Gastroesophageal sphincter (tissue), 4 donors: ENCODE measurements around the gene SMARCAL1. TPM values are rescaled to one million over a fixed set of nuclear protein-coding genes. Genes with fewer than 3 reads are reported as not detected.

Experiments
- ATAC-seq: fragments of 150-250 bp; one replicate; pipeline ENCODE4 v1.9.1; 2016; ENCODE audit warnings: mild to moderate bottlenecking, moderate library complexity
- H3K27ac ChIP-seq, 4 donors: fragments of 200-600 bp; sonication (generic) in 3 of 4; 1 replicate in 3 of 4; 2 replicates in 1 of 4; pipeline ENCODE4 v1.5.1; 2016 to 2019
- H3K27me3 ChIP-seq: fragments of 200-600 bp; sonication (generic); one replicate; pipeline ENCODE4 v1.5.1; 2019
- H3K36me3 ChIP-seq, 2 donors: fragments of 200-600 bp; sonication (generic); one replicate each; pipeline ENCODE4 v1.5.1; 2019; ENCODE audit warnings: control low read depth in 1 of 2
- H3K4me1 ChIP-seq, 3 donors: fragments of 200-600 bp; sonication (generic); 1 replicate in 2 of 3; 2 replicates in 1 of 3; pipeline ENCODE4 v1.5.1; 2016 to 2019; ENCODE audit warnings: control low read depth in 2 of 3
- H3K4me3 ChIP-seq, 2 donors: fragments of 200-600 bp; sonication (generic); one replicate each; pipeline ENCODE4 v1.5.1; 2019; ENCODE audit warnings: mild to moderate bottlenecking in 1 of 2, moderate library complexity in 1 of 2
- H3K9me3 ChIP-seq, 3 donors: fragments of 200-600 bp; sonication (generic); one replicate each; pipeline ENCODE4 v1.5.1; 2017 to 2019; ENCODE audit warnings: control low read depth in 2 of 3
- CTCF ChIP-seq, 4 experiments: fragments of 200-600 bp in 2 of 4; fragments of 450-650 bp in 2 of 4; sonication (generic) in 1 of 4; IDR thresholded peaks; one replicate each; pipeline ENCODE4 v1.5.1; 2017 to 2019; ENCODE audit warnings: antibody characterized with exemption in 4 of 4, mild to moderate bottlenecking in 2 of 4, moderate library complexity in 2 of 4
- EP300 ChIP-seq: sonication (generic); formaldehyde crosslinking; IDR thresholded peaks from one replicate; pipeline ENCODE4 v1.6.1; 2017; ENCODE audit warnings: antibody characterized with exemption, mild to moderate bottlenecking
- POLR2A ChIP-seq, 2 donors: fragments of 450-650 bp; IDR thresholded peaks; one replicate each; pipeline ENCODE4 v1.6.1; 2017; ENCODE audit warnings: antibody characterized with exemption in 2 of 2, mild to moderate bottlenecking in 2 of 2, moderate library complexity in 1 of 2
- POLR2AphosphoS5 ChIP-seq: sonication (generic); formaldehyde crosslinking; IDR thresholded peaks from one replicate; pipeline ENCODE4 v1.6.1; 2017; ENCODE audit warnings: antibody characterized with exemption
- WGBS, 2 donors: methylation state at CpG; one replicate each; pipeline ENCODE4 v1.1.5; 2018; ENCODE audit warnings: low coverage in 1 of 2; 5-methylcytosine and 5-hydroxymethylcytosine counted together
- total RNA-seq, 4 donors: library from RNA; depleted of rRNA; stranded (reverse); fragments of >200 nt; gene quantifications; one replicate each; pipeline ENCODE4 v1.1.0, GENCODE V29; 2016

The SMARCAL1 gene
- total RNA-seq, 4 donors from 2014 or later: 7.5 to 14.7 (median 10.7) TPM

GRCh38 chr2:216424274-216424673, 12.0 kb downstream of the SMARCAL1 start:
- Histone ChIP-seq H3K27ac (no peak overlapping the region), H3K4me3 (no peak overlapping the region), H3K36me3 (peaks cover 5 to 97% of the 10 kb centered on the region in 2 donors), H3K4me1 (no peaks in the 10 kb centered on the region), H3K27me3 (no peaks in the 10 kb centered on the region), H3K9me3 (no peaks in the 10 kb centered on the region)
- ATAC-seq: no peak
- WGBS, 2 donors: 30 to 75% methylated on average over 1 of the region's 1 CpG
- no peak for TF ChIP-seq POLR2A (IDR thresholded peaks at IDR 0.05)
- no peak for TF ChIP-seq CTCF (IDR thresholded peaks at IDR 0.05)
- no peak for TF ChIP-seq EP300
- no peak for TF ChIP-seq POLR2AphosphoS5

- TF ChIP-seq EP300 (no peak), POLR2A (IDR thresholded peaks at IDR 0.05) (no peak), POLR2AphosphoS5 (no peak), CTCF (IDR thresholded peaks at IDR 0.05) (no peak)
- Histone ChIP-seq H3K36me3 (peaks cover 5 to 98% of the 10 kb centered on the region in 2 donors), H3K27ac (no peak overlapping the region), H3K27me3 (no peaks in the 10 kb centered on the region), H3K4me1 (no peaks in the 10 kb centered on the region), H3K4me3 (no peak overlapping the region), H3K9me3 (no peaks in the 10 kb centered on the region)
- 90 to 95% methylated on average over 2 to 4 of the region's 14 CpGs for WGBS, 2 donors
- no peak for ATAC-seq
Observed at GRCh38 chr2:216425008-216425787, 12.9 kb downstream of the SMARCAL1 start.

- Histone ChIP-seq H3K36me3 (peaks cover 5 to 98% of the 10 kb centered on the region in 2 donors), H3K27ac (no peak overlapping the region), H3K4me3 (no peak overlapping the region), H3K4me1 (no peaks in the 10 kb centered on the region), H3K27me3 (no peaks in the 10 kb centered on the region), H3K9me3 (no peaks in the 10 kb centered on the region)
- WGBS, 2 donors: 92 to 100% methylated on average over 2 of the region's 2 CpGs
- ATAC-seq: no peak
- TF ChIP-seq EP300 (no peak), POLR2A (IDR thresholded peaks at IDR 0.05) (no peak), CTCF (IDR thresholded peaks at IDR 0.05) (no peak), POLR2AphosphoS5 (no peak)
Observed at GRCh38 chr2:216426166-216426777, 14.0 kb downstream of the SMARCAL1 start.

- Histone ChIP-seq H3K27me3 (no peaks in the 10 kb centered on the region), H3K27ac (no peak overlapping the region), H3K36me3 (peaks cover 5 to 98% of the 10 kb centered on the region in 2 donors), H3K9me3 (no peaks in the 10 kb centered on the region), H3K4me3 (no peak overlapping the region), H3K4me1 (no peaks in the 10 kb centered on the region)
- TF ChIP-seq POLR2A (IDR thresholded peaks at IDR 0.05) (no peak), POLR2AphosphoS5 (no peak), EP300 (no peak), CTCF (IDR thresholded peaks at IDR 0.05) (no peak)
- ATAC-seq: no peak
- 73 to 87% methylated on average over 3 to 4 of the region's 4 CpGs for WGBS, 2 donors
Observed at GRCh38 chr2:216426938-216427337, 14.7 kb downstream of the SMARCAL1 start.
